Keratinocyte (primary cell): ENCODE measurements around the gene FURIN. TPM values are rescaled to one million over a fixed set of nuclear protein-coding genes. Genes with fewer than 3 reads are reported as not detected.

Experiments
- DNase-seq: peaks from one replicate; pipeline ENCODE4 v3.0.0-alpha.2; 2011; ENCODE audit warnings: low read depth, missing footprints, low spot score
- FAIRE-seq: peaks from 2 replicates; lab custom pipeline; 2011; peaks lifted over from hg19 to GRCh38; lab: Jason Lieb, UNC
- H2AFZ ChIP-seq: 2 replicates; pipeline ENCODE4 v1.6.0; 2012; ENCODE audit warnings: low read length, control low read depth, inconsistent platforms; ENCODE audit not compliant: control insufficient read depth
- H3K27ac ChIP-seq: 2 replicates; pipeline ENCODE4 v1.5.1; 2011; ENCODE audit warnings: low read length; ENCODE audit not compliant: control insufficient read depth, insufficient read depth
- H3K27me3 ChIP-seq: 3 replicates; pipeline ENCODE4 v1.6.0; 2011; ENCODE audit warnings: low read length; ENCODE audit not compliant: control insufficient read depth, insufficient read depth; ENCODE audit errors: extremely low read depth
- H3K36me3 ChIP-seq, 2 experiments: 2 replicates in 1 of 2; 3 replicates in 1 of 2; pipeline ENCODE4 v1.5.1; 2011; ENCODE audit warnings: low read length in 2 of 2, mild to moderate bottlenecking in 1 of 2; ENCODE audit not compliant: control insufficient read depth in 2 of 2, insufficient read depth in 2 of 2; ENCODE audit errors: extremely low read depth in 1 of 2
- H3K4me1 ChIP-seq: 3 replicates; pipeline ENCODE4 v1.5.1; 2011; ENCODE audit warnings: low read length; ENCODE audit not compliant: control insufficient read depth, insufficient read depth; ENCODE audit errors: extremely low read depth
- H3K4me2 ChIP-seq: 3 replicates; pipeline ENCODE4 v1.6.0; 2011; ENCODE audit warnings: low read depth, low read length; ENCODE audit not compliant: control insufficient read depth, insufficient read depth; ENCODE audit errors: extremely low read depth
- H3K4me3 ChIP-seq, 3 experiments: fragments of 200-600 bp in 1 of 3; sonication (generic) in 1 of 3; 2 replicates in 2 of 3; 3 replicates in 1 of 3; pipeline ENCODE4 v1.5.1; 2011 to 2016; ENCODE audit warnings: low read length in 3 of 3, mild to moderate bottlenecking in 3 of 3, control low read depth in 2 of 3, inconsistent platforms in 1 of 3, low read depth in 1 of 3, mixed read lengths in 1 of 3, mixed run types in 1 of 3, moderate library complexity in 1 of 3; ENCODE audit not compliant: control insufficient read depth in 2 of 3, insufficient read depth in 2 of 3; ENCODE audit errors: extremely low read depth in 1 of 3
- H3K79me2 ChIP-seq: 2 replicates; pipeline ENCODE4 v1.6.0; 2012; ENCODE audit warnings: low read length; ENCODE audit not compliant: control insufficient read depth, insufficient read depth
- H3K9ac ChIP-seq: 3 replicates; pipeline ENCODE4 v1.6.0; 2011; ENCODE audit warnings: low read length; ENCODE audit not compliant: control insufficient read depth, insufficient read depth; ENCODE audit errors: extremely low read depth
- H3K9me1 ChIP-seq: 3 replicates; pipeline ENCODE4 v1.6.0; 2011; ENCODE audit warnings: low read length; ENCODE audit not compliant: control insufficient read depth, insufficient read depth; ENCODE audit errors: extremely low read depth
- H3K9me3 ChIP-seq: 2 replicates; pipeline ENCODE4 v1.5.1; 2012; ENCODE audit warnings: low read depth, low read length; ENCODE audit not compliant: control insufficient read depth
- H4K20me1 ChIP-seq: 3 replicates; pipeline ENCODE4 v1.6.0; 2011; ENCODE audit warnings: low read length; ENCODE audit not compliant: control insufficient read depth, insufficient read depth; ENCODE audit errors: extremely low read depth
- EZH2 ChIP-seq: IDR thresholded peaks from one replicate; pipeline ENCODE4 v1.6.1; 2012; ENCODE audit warnings: inconsistent platforms, mild to moderate bottlenecking, low read length, moderate library complexity
- dilution Hi-C: fragments of 300-500 bp; cut with MboI; formaldehyde crosslinking; loops from one replicate; pipeline ENCODE4 v1.7.0; 2020; ENCODE audit warnings: low sequenced_read_pairs; ENCODE audit not compliant: extremely low pct_ligation_motif_present
- polyA plus RNA-seq, 5 experiments: library from polyadenylated mRNA; depleted of rRNA in 3 of 5; stranded (reverse) in 3 of 5; stranded (forward) in 1 of 5; unstranded in 1 of 5; fragments of >200 nt; gene quantifications; 1 replicate in 1 of 5; 2 replicates in 3 of 5; 3 replicates in 1 of 5; pipeline versions ENCODE4 v1.2.1 to v1.2.3, GENCODE V29; 2011 to 2012; ENCODE audit warnings: missing spikeins in 2 of 5, low read depth in 1 of 5, low replicate concordance in 1 of 5
- TF ChIP-seq, protein P1 (sequence below), 3 experiments: IDR thresholded peaks in 1 of 3; conservative IDR thresholded peaks in 1 of 3; optimal IDR thresholded peaks in 1 of 3; 2 replicates in 2 of 3; 3 replicates in 1 of 3; pipeline versions ENCODE3 to v1.5.1; 2011; ENCODE audit warnings: low read length in 3 of 3, mild to moderate bottlenecking in 3 of 3, moderate library complexity in 2 of 3, control low read depth in 1 of 3, inconsistent platforms in 1 of 3; ENCODE audit not compliant: insufficient read depth in 2 of 3; ENCODE audit errors: extremely low read depth in 1 of 3

Gene FURIN
- polyA plus RNA-seq, 1 donor (not counting 4 experiments of a cell fraction or from before 2014, with no cell fraction given): 22.8 TPM

DNA sequence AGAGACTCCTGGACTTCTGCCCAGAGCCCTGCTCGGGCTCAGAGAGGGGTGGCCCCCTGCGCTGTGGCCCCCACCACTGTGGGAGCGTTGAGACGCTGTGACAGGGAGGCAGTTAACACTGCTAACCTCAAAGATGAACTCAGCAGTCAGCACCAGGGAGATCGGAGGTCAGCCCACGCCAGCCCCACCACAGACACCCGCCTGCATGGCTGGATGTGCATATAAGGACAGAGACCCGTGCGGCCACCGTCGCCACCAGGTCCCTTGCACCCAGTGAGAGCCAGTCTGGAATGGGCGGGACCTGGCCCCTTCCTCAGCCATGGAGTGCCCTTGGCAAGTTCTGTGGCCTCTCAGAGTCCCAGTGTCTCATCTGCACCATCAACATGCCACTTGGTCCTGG, 48.5 kb upstream of the FURIN start:
- FAIRE-seq: no peak
- no peak overlapping the region for H3K4me2 ChIP-seq
- no peaks in the 10 kb centered on the region for H3K79me2 ChIP-seq
- no peak overlapping the region for H3K4me3 ChIP-seq
- no peaks in the 10 kb centered on the region for H3K9me1 ChIP-seq
- H3K27ac ChIP-seq: no peak overlapping the region
- no peaks in the 10 kb centered on the region for H4K20me1 ChIP-seq
- no peaks in the 10 kb centered on the region for H3K4me1 ChIP-seq
- dilution Hi-C loops: no loop called here
- H3K27me3 ChIP-seq: peaks cover 2% of the 10 kb centered on the region
- DNase-seq: no peak
- H3K9ac ChIP-seq: no peak overlapping the region
- H3K36me3 ChIP-seq: no peaks in the 10 kb centered on the region
- H2AFZ ChIP-seq: no peak overlapping the region
- no peak for TF ChIP-seq EZH2
- TF ChIP-seq, protein P1, sequence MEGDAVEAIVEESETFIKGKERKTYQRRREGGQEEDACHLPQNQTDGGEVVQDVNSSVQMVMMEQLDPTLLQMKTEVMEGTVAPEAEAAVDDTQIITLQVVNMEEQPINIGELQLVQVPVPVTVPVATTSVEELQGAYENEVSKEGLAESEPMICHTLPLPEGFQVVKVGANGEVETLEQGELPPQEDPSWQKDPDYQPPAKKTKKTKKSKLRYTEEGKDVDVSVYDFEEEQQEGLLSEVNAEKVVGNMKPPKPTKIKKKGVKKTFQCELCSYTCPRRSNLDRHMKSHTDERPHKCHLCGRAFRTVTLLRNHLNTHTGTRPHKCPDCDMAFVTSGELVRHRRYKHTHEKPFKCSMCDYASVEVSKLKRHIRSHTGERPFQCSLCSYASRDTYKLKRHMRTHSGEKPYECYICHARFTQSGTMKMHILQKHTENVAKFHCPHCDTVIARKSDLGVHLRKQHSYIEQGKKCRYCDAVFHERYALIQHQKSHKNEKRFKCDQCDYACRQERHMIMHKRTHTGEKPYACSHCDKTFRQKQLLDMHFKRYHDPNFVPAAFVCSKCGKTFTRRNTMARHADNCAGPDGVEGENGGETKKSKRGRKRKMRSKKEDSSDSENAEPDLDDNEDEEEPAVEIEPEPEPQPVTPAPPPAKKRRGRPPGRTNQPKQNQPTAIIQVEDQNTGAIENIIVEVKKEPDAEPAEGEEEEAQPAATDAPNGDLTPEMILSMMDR (optimal IDR thresholded peaks at IDR 0.05 in 1 of 3, IDR thresholded peaks at IDR 0.05 in 1 of 3, conservative IDR thresholded peaks at IDR 0.05 in 1 of 3; ENCODE audit: extremely low read depth in 1 of 3, insufficient read depth in 2 of 3, low read length in 3 of 3): no peak
- no peaks in the 10 kb centered on the region for H3K9me3 ChIP-seq

DNA sequence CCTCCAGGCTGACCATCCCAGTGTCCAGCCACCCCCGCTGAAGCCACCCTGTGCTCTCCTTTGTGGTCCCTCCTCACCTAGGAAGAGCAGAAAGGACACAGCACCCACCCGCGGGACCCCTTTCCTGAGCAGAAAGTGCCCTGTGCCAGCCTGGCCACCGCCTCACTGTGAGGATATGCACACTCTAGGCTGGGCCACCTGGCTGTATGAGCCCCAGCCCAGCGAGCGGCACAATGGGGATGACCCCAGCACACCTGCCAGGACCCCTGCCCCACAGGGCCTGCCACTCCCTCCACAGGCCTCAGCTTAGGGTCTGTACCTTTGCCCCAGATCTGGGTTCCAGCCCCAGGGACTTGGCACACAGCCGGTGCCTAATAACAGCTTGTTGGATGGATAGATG, 47.9 kb upstream of the FURIN start:
- Histone ChIP-seq H3K9ac (no peak overlapping the region), H3K9me3 (no peaks in the 10 kb centered on the region), H3K27me3 (peaks cover 4% of the 10 kb centered on the region), H3K27ac (no peak overlapping the region), H4K20me1 (no peaks in the 10 kb centered on the region), H3K4me3 (no peak overlapping the region), H3K9me1 (no peaks in the 10 kb centered on the region), H3K4me2 (no peak overlapping the region), H2AFZ (no peak overlapping the region), H3K36me3 (no peaks in the 10 kb centered on the region), H3K4me1 (no peaks in the 10 kb centered on the region), H3K79me2 (no peaks in the 10 kb centered on the region)
- dilution Hi-C loops: no loop called here
- DNase-seq: no peak
- FAIRE-seq: no peak
- TF ChIP-seq, protein P1 (optimal IDR thresholded peaks at IDR 0.05 in 1 of 3, IDR thresholded peaks at IDR 0.05 in 1 of 3, conservative IDR thresholded peaks at IDR 0.05 in 1 of 3; ENCODE audit: extremely low read depth in 1 of 3, insufficient read depth in 2 of 3, low read length in 3 of 3): no peak
- TF ChIP-seq EZH2: no peak
